Activated naive CD4-positive, alpha-beta T cell treated with anti-CD3 and anti-CD28 coated beads, Interleukin-2, amount 50 U/mL, for 16 hours (primary cell): ENCODE results near the gene ABCC1.

Source experiments
- DNase-seq: peaks from one replicate; pipeline ENCODE4 v3.0.0-alpha.2; 2020

The ABCC1 gene

GRCh38 chr16:15993946-15994665 is 44.7 kb downstream of the ABCC1 start:
- no peak for DNase-seq

GRCh38 chr16:15996432-15997109 is 47.2 kb downstream of the ABCC1 start:
- no peak for DNase-seq

- DNase-seq = no peak
These were observed 51.3 kb downstream of the ABCC1 start for GRCh38 chr16:16000685-16001084.

GRCh38 chr16:16001596-16002255 is 52.3 kb downstream of the ABCC1 start:
- DNase-seq = no peak

GRCh38 chr16:16003719-16004313 is 54.4 kb downstream of the ABCC1 start:
- DNase-seq = no peak

- no peak for DNase-seq
These were observed 54.9 kb downstream of the ABCC1 start for GRCh38 chr16:16004314-16004749.

GRCh38 chr16:16005721-16006120 is 56.3 kb downstream of the ABCC1 start:
- DNase-seq = no peak

- no peak for DNase-seq
These were observed 57.2 kb downstream of the ABCC1 start for GRCh38 chr16:16006650-16007049.

- no peak for DNase-seq
These were observed 58.3 kb downstream of the ABCC1 start for GRCh38 chr16:16007743-16008111.

- no peak for DNase-seq
These were observed 59.2 kb downstream of the ABCC1 start for GRCh38 chr16:16008666-16009065.

- DNase-seq = no peak
These were observed 60.0 kb downstream of the ABCC1 start for GRCh38 chr16:16009401-16009800.

- no peak for DNase-seq
These were observed 60.8 kb downstream of the ABCC1 start for GRCh38 chr16:16010194-16010593.

- DNase-seq = no peak
These were observed 62.7 kb downstream of the ABCC1 start for GRCh38 chr16:16012144-16012543.

- DNase-seq = no peak
These were observed 64.4 kb downstream of the ABCC1 start for GRCh38 chr16:16013812-16014211.

GRCh38 chr16:16014329-16015224 is 65.2 kb downstream of the ABCC1 start:
- no peak for DNase-seq

GRCh38 chr16:16015849-16016248 is 66.4 kb downstream of the ABCC1 start:
- DNase-seq = no peak

GRCh38 chr16:16016388-16016964 is 67.1 kb downstream of the ABCC1 start:
- no peak for DNase-seq

GRCh38 chr16:16017812-16018211 is 68.4 kb downstream of the ABCC1 start:
- no peak for DNase-seq

GRCh38 chr16:16018705-16019104 is 69.3 kb downstream of the ABCC1 start:
- DNase-seq = no peak

- no peak for DNase-seq
These were observed 70.1 kb downstream of the ABCC1 start for GRCh38 chr16:16019488-16019887.

GRCh38 chr16:16020291-16020690 is 70.9 kb downstream of the ABCC1 start:
- no peak for DNase-seq

- no peak for DNase-seq
These were observed 71.6 kb downstream of the ABCC1 start for GRCh38 chr16:16021020-16021419.
